A549 (cell line): Measurements from ENCODE around the gene METTL24. TPM values are rescaled to one million over a fixed set of nuclear protein-coding genes. Genes with fewer than 3 reads are reported as not detected.

Source experiments
- ATAC-seq, 2 experiments: fragments of 200-7000 bp in 1 of 2; fragments of >200 bp in 1 of 2; cut with Nextera tagmentation in 1 of 2; cut with Tn5 transposase in 1 of 2; 3 replicates each; pipeline versions ENCODE4 v1.8.0 to v1.9.1; 2018 to 2020; ENCODE audit warnings: mild to moderate bottlenecking in 1 of 2, moderate library complexity in 1 of 2
- CTCF ChIA-PET: fragments of 300-600 bp; sonication (Branson Sonifier 250); formaldehyde crosslinking; extraction: SDS; loops from one replicate; lab custom pipeline; 2021; ENCODE audit warnings: antibody characterized with exemption, inconsistent platforms; lab: Yijun Ruan, JAX
- POLR2A ChIA-PET: fragments of 350-600 bp; formaldehyde crosslinking; extraction: SDS; loops from one replicate; lab custom pipeline; 2021; ENCODE audit warnings: antibody characterized with exemption, inconsistent platforms; lab: Yijun Ruan, JAX
- DNase-seq, 2 experiments: peaks; one replicate each; pipeline versions ENCODE4 v3.0.0 to v3.0.0-alpha.2; 2011 to 2016; ENCODE audit warnings: low read depth in 1 of 2, low spot score in 1 of 2
- FAIRE-seq: peaks from 2 replicates; lab custom pipeline; 2011; peaks lifted over from hg19 to GRCh38; lab: Jason Lieb, UNC
- H3K27ac ChIP-seq, 2 experiments: fragments of >200 bp; sonication (Bioruptor Twin); formaldehyde crosslinking; 3 replicates each; pipeline ENCODE4 v1.5.1; 2016 to 2017
- H3K4me1 ChIP-seq: fragments of >200 bp; sonication (Bioruptor Twin); formaldehyde crosslinking; 3 replicates; pipeline ENCODE4 v1.6.1; 2016
- H3K4me2 ChIP-seq: fragments of >200 bp; sonication (Bioruptor Twin); formaldehyde crosslinking; 3 replicates; pipeline ENCODE4 v1.6.1; 2016
- H3K4me3 ChIP-seq: fragments of >200 bp; sonication (Bioruptor Twin); formaldehyde crosslinking; 3 replicates; pipeline ENCODE4 v1.5.1; 2016
- H3K9me3 ChIP-seq: fragments of >200 bp; sonication (Bioruptor Twin); formaldehyde crosslinking; 3 replicates; pipeline ENCODE4 v1.6.1; 2016
- BHLHE40 ChIP-seq: IDR thresholded peaks from 2 replicates; pipeline ENCODE4 v1.6.1; 2012; ENCODE audit warnings: low read depth, low read length, inconsistent platforms
- CBX2 ChIP-seq: fragments of 200-600 bp; sonication (generic); IDR thresholded peaks from 2 replicates; pipeline ENCODE4 v1.6.1; 2016; ENCODE audit warnings: low read depth, mild to moderate bottlenecking, borderline replicate concordance
- CBX8 ChIP-seq: fragments of 200-600 bp; sonication (generic); IDR thresholded peaks from 2 replicates; pipeline ENCODE4 v1.6.1; 2016
- CHD2 ChIP-seq: fragments of 150-350 bp; IDR thresholded peaks from 2 replicates; pipeline ENCODE4 v1.6.1; 2014; ENCODE audit warnings: low read length; ENCODE audit not compliant: partially characterized antibody
- CHD4 ChIP-seq: fragments of 200-600 bp; sonication (generic); IDR thresholded peaks from 2 replicates; pipeline ENCODE4 v1.6.1; 2016; ENCODE audit warnings: antibody characterized with exemption, mild to moderate bottlenecking, borderline replicate concordance
- EHF ChIP-seq: fragments of 250-450 bp; sonication (Bioruptor Pico); IDR thresholded peaks from 2 replicates; pipeline ENCODE4 v1.5.0; 2020; ENCODE audit warnings: mild to moderate bottlenecking
- EP300 ChIP-seq, 2 experiments: fragments of >200 bp; sonication (Bioruptor Twin); formaldehyde crosslinking; IDR thresholded peaks; 2 replicates in 1 of 2; 3 replicates in 1 of 2; pipeline ENCODE4 v1.6.1; 2016 to 2017
- ESRRA ChIP-seq: fragments of 150-350 bp; IDR thresholded peaks from 2 replicates; pipeline ENCODE4 v1.6.1; 2014; ENCODE audit warnings: mild to moderate bottlenecking, low read length, borderline replicate concordance
- FOSB ChIP-seq: fragments of 250-450 bp; sonication (Bioruptor Pico); IDR thresholded peaks from 2 replicates; pipeline ENCODE4 v1.5.0; 2020; ENCODE audit warnings: mild to moderate bottlenecking, moderate library complexity
- FOXS1 ChIP-seq: fragments of 250-450 bp; sonication (Bioruptor Pico); IDR thresholded peaks from 2 replicates; pipeline ENCODE4 v1.5.0; 2020; ENCODE audit warnings: mild to moderate bottlenecking, moderate library complexity
- GATA3 ChIP-seq: IDR thresholded peaks from 2 replicates; pipeline ENCODE4 v1.6.1; 2012; ENCODE audit warnings: borderline replicate concordance
- HOXB5 ChIP-seq: fragments of 250-450 bp; sonication (Bioruptor Pico); IDR thresholded peaks from 2 replicates; pipeline ENCODE4 v1.5.0; 2020; ENCODE audit warnings: mild to moderate bottlenecking, moderate library complexity
- JUN ChIP-seq, 2 experiments: fragments of >200 bp; sonication (Bioruptor Twin); formaldehyde crosslinking; IDR thresholded peaks; 2 replicates in 1 of 2; 3 replicates in 1 of 2; pipeline ENCODE4 v1.6.1; 2016 to 2017
- JUNB ChIP-seq: fragments of >200 bp; sonication (Bioruptor Twin); formaldehyde crosslinking; IDR thresholded peaks from 2 replicates; pipeline ENCODE4 v1.6.1; 2016
- KDM1A ChIP-seq: fragments of 200-600 bp; sonication (generic); IDR thresholded peaks from 2 replicates; pipeline ENCODE4 v1.6.1; 2016; ENCODE audit warnings: low read depth, mild to moderate bottlenecking
- KDM5A ChIP-seq: fragments of 200-600 bp; sonication (generic); IDR thresholded peaks from 2 replicates; pipeline ENCODE4 v1.6.1; 2016; ENCODE audit warnings: antibody characterized with exemption, mild to moderate bottlenecking
- MAFK ChIP-seq: fragments of 450-650 bp; IDR thresholded peaks from 2 replicates; pipeline ENCODE4 v1.6.1; 2014; ENCODE audit not compliant: partially characterized antibody
- MAZ ChIP-seq: fragments of 150-350 bp; IDR thresholded peaks from 2 replicates; pipeline ENCODE4 v1.6.1; 2014; ENCODE audit warnings: antibody characterized with exemption, low read depth, low read length, borderline replicate concordance
- MYC ChIP-seq: IDR thresholded peaks from 2 replicates; pipeline ENCODE4 v1.6.1; 2012; ENCODE audit warnings: mild to moderate bottlenecking, inconsistent platforms, low read length, improper control_type of control experiment, borderline replicate concordance
- NFE2L2 ChIP-seq: fragments of 150-350 bp; conservative IDR thresholded peaks from 2 replicates; pipeline ENCODE4 v1.6.1; 2014; ENCODE audit warnings: low read length
- NR3C1 ChIP-seq: fragments of >200 bp; sonication (Bioruptor Twin); formaldehyde crosslinking; IDR thresholded peaks from 3 replicates; pipeline ENCODE4 v1.6.1; 2017
- RAD21 ChIP-seq, 2 experiments: fragments of >200 bp in 1 of 2; sonication (Bioruptor Twin) in 1 of 2; formaldehyde crosslinking in 1 of 2; IDR thresholded peaks in 1 of 2; conservative IDR thresholded peaks in 1 of 2; 2 replicates in 1 of 2; 3 replicates in 1 of 2; pipeline ENCODE4 v1.6.1; 2012 to 2018; ENCODE audit warnings: inconsistent platforms in 1 of 2
- RFX5 ChIP-seq: fragments of 450-650 bp; IDR thresholded peaks from 2 replicates; pipeline ENCODE4 v1.7.1; 2014; ENCODE audit warnings: antibody characterized with exemption, mild to moderate bottlenecking, moderate library complexity
- TP53 ChIP-seq: fragments of 250-450 bp; sonication (Bioruptor Pico); IDR thresholded peaks from 2 replicates; pipeline ENCODE4 v1.5.0; 2021; ENCODE audit warnings: mild to moderate bottlenecking, moderate library complexity
- ZC3H11A ChIP-seq: fragments of 450-650 bp; IDR thresholded peaks from 2 replicates; pipeline ENCODE4 v1.6.1; 2014; ENCODE audit warnings: antibody characterized with exemption, mild to moderate bottlenecking
- ZSCAN20 ChIP-seq: fragments of 250-450 bp; sonication (Bioruptor Pico); IDR thresholded peaks from 2 replicates; pipeline ENCODE4 v1.8.0; 2022; ENCODE audit warnings: mild to moderate bottlenecking, moderate library complexity
- WGBS: methylation state at CpG from one replicate; pipeline ENCODE4 v1.1.6; 2017; ENCODE audit errors: missing lambda C conversion rate; 5-methylcytosine and 5-hydroxymethylcytosine counted together
- polyA plus RNA-seq, 4 experiments: library from polyadenylated mRNA; depleted of rRNA in 3 of 4; stranded (reverse); fragments of >200 nt; fragmentation: RNase III in 1 of 4; extraction: RNeasy Plus Mini Kit Qiagen cat#74134 plus additional on column Dnase treatment in 1 of 4; gene quantifications; 2 replicates in 3 of 4; 3 replicates in 1 of 4; pipeline ENCODE4 v1.2.3, GENCODE V29; 2011 to 2017
- TF ChIP-seq, protein P1 (sequence below): fragments of 150-350 bp; IDR thresholded peaks from 2 replicates; pipeline ENCODE4 v1.6.1; 2014; ENCODE audit warnings: low read depth, mild to moderate bottlenecking, low read length
- TF ChIP-seq, protein P2 (sequence below): IDR thresholded peaks from 2 replicates; pipeline ENCODE4 v1.6.1; 2012; ENCODE audit warnings: low read depth, borderline replicate concordance
- TF ChIP-seq, protein P3 (sequence below): fragments of >200 bp; sonication (Bioruptor Twin); formaldehyde crosslinking; IDR thresholded peaks from 2 replicates; pipeline ENCODE4 v1.6.1; 2016
- TF ChIP-seq, protein P4 (sequence below): fragments of 250-450 bp; sonication (Bioruptor Pico); IDR thresholded peaks from 2 replicates; pipeline ENCODE4 v1.5.0; 2020; ENCODE audit warnings: low read depth, mild to moderate bottlenecking, moderate library complexity
- TF ChIP-seq, protein P5 (sequence below): IDR thresholded peaks from 2 replicates; pipeline ENCODE4 v1.6.1; 2012

The METTL24 gene
- polyA plus RNA-seq, 2 of the 4 experiments (the other 2 are of a cell fraction), result not detected

DNA sequence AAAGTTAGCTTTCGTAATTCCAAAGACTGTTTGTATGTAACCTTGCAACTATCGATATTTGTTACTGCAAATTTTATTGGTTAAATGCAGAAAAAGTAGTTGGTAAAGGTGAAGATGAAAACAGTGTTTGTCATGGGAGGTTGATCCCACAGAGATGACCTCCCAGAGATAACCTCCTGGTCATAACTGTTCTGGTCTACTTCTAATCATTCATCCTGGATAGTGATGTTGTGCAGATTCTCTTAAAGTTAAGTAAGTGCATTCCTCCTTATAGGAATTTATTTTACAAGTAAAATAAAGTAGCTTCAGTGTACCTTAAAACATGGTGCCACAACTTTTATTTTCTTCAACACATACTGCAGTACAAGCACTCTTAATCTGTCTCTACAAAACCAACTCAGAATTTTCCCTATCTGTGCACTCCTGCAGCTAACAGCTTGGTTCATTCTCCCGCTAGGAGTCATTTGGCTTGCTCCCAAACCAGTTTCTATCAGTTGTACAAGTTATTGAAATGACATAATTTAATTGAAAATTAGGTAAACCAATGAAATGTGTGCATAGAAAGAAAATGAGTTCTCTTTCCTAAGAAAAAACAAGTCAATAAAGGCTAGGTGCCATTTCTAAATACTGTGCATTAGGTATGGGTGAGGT lies 19.2 kb downstream of the METTL24 start:
- Histone ChIP-seq H3K9me3 (no peaks in the 10 kb centered on the region), H3K4me2 (no peak overlapping the region), H3K27ac (no peak overlapping the region)
- FAIRE-seq, result no peak
- ATAC-seq, result no peak
- CTCF ChIA-PET, result interaction anchor here (0.6 kb wide), 1 partner anchor 843 kb away, joined by 4 read pairs; no protein-coding TSS in a partner anchor
- POLR2A ChIA-PET, result no interaction called here
- 42% methylated on average over 3 of the region's 3 CpGs for WGBS
- TF ChIP-seq, protein P1, sequence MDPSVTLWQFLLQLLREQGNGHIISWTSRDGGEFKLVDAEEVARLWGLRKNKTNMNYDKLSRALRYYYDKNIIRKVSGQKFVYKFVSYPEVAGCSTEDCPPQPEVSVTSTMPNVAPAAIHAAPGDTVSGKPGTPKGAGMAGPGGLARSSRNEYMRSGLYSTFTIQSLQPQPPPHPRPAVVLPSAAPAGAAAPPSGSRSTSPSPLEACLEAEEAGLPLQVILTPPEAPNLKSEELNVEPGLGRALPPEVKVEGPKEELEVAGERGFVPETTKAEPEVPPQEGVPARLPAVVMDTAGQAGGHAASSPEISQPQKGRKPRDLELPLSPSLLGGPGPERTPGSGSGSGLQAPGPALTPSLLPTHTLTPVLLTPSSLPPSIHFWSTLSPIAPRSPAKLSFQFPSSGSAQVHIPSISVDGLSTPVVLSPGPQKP, result no peak
- TF ChIP-seq CBX2, result no peak
- TF ChIP-seq NR3C1, result no peak
- TF ChIP-seq, protein P2, sequence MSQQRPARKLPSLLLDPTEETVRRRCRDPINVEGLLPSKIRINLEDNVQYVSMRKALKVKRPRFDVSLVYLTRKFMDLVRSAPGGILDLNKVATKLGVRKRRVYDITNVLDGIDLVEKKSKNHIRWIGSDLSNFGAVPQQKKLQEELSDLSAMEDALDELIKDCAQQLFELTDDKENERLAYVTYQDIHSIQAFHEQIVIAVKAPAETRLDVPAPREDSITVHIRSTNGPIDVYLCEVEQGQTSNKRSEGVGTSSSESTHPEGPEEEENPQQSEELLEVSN, result no peak
- TF ChIP-seq NFE2L2, result no peak
- no peak for TF ChIP-seq FOXS1
- TF ChIP-seq, protein P3, sequence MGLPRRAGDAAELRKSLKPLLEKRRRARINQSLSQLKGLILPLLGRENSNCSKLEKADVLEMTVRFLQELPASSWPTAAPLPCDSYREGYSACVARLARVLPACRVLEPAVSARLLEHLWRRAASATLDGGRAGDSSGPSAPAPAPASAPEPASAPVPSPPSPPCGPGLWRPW, result no peak
- no peak for TF ChIP-seq CBX8
- TF ChIP-seq, protein P4, sequence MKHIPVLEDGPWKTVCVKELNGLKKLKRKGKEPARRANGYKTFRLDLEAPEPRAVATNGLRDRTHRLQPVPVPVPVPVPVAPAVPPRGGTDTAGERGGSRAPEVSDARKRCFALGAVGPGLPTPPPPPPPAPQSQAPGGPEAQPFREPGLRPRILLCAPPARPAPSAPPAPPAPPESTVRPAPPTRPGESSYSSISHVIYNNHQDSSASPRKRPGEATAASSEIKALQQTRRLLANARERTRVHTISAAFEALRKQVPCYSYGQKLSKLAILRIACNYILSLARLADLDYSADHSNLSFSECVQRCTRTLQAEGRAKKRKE (CRISPR knock-in tag), result no peak
- no peak for TF ChIP-seq KDM5A
- no peak for TF ChIP-seq MAFK
- TF ChIP-seq RFX5, result no peak
- no peak for TF ChIP-seq CHD4
- TF ChIP-seq JUNB, result no peak
- no peak for TF ChIP-seq CHD2
- TF ChIP-seq MAZ, result no peak
- TF ChIP-seq ZSCAN20, result no peak
- TF ChIP-seq BHLHE40, result no peak
- no peak for TF ChIP-seq HOXB5 (CRISPR knock-in tag)
- TF ChIP-seq, all 56 proteins: peak for 0
- no peak for DNase-seq
- Histone ChIP-seq H3K4me1 (no peaks in the 10 kb centered on the region), H3K4me3 (no peak overlapping the region)

DNA sequence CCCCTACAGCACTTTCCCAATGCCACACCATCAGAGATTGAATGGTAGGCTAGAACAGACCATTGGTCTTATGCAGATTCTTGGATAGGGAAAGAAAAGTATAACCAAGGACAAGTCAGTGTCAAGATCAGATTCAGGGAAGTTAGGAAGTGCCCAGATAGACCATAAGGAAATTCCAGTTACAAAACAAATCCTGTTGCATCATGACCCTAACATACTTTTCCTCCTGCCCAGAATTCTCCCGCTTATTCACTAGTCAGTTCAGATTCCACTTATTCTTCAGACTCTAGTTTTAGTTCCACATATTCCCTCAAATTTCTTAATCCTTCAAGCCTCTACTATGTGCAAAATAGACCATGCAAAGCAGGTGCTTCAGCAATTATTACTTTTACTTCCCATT lies 20.7 kb downstream of the METTL24 start:
- POLR2A ChIA-PET, result no interaction called here
- CTCF ChIA-PET, result no interaction called here

DNA sequence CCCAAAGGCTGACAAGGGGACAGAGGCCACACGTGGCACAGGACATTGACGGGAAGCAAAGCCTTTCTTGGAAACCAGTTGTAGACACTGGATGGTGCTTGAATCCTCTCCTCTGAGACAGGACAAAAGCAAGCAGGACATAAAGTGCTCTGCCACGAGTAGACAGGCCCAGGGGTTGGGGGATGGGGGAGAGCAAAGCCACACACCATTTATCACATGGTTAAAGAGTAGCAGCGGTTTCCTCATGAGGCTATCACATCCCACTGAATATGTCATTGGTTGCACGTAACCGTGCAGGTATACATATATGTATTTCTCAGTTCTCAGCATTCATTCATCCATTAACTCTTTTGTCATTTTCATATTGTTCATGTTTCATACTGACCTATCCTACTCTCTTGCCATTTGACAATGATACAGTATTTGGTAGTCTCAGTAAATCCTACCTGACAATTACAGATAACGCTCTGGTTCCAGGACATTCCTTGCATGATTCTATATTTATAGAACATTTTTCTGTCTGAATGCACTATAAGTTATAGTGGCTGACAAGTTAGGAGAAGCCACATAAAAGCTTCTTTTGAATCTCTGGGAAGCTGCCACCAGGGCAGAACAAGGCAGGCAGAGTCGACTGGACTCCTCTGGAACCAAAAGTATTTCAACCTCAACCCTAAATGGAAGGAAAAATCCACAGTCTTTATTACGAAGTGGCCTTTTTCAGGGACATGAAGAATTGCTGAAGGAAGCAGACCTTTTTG lies 23.5 kb downstream of the METTL24 start:
- no peak for ATAC-seq
- 57% methylated on average over 9 of the region's 9 CpGs for WGBS
- H3K27ac ChIP-seq, result no peak overlapping the region
- H3K4me1 ChIP-seq, result no peaks in the 10 kb centered on the region
- no peak for TF ChIP-seq ZC3H11A
- TF ChIP-seq, protein P1, result no peak
- no peak for TF ChIP-seq MAFK
- TF ChIP-seq CBX8, result no peak
- TF ChIP-seq GATA3, result no peak
- TF ChIP-seq RAD21 (conservative IDR thresholded peaks at IDR 0.05 in 1 of 2, IDR thresholded peaks at IDR 0.05 in 1 of 2), result no peak
- TF ChIP-seq, protein P3, result no peak
- no peak for TF ChIP-seq KDM1A
- TF ChIP-seq RFX5, result no peak
- TF ChIP-seq, protein P5, sequence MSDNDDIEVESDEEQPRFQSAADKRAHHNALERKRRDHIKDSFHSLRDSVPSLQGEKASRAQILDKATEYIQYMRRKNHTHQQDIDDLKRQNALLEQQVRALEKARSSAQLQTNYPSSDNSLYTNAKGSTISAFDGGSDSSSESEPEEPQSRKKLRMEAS, result no peak
- no peak for TF ChIP-seq JUN (IDR thresholded peaks at IDR 0.05)
- no peak for TF ChIP-seq FOSB (CRISPR knock-in tag)
- no peak for TF ChIP-seq KDM5A
- TF ChIP-seq EHF, result no peak
- no peaks in the 10 kb centered on the region for H3K9me3 ChIP-seq
- ChIA-PET POLR2A (no interaction called here), CTCF (no interaction called here)
- FAIRE-seq, result no peak
- no peak overlapping the region for H3K4me2 ChIP-seq
- DNase-seq, result no peak
- no peak overlapping the region for H3K4me3 ChIP-seq

More for the DNA sequence above, 20.7 kb downstream of the METTL24 start:
- 12% methylated on average over 1 of the region's 1 CpG for WGBS
- TF ChIP-seq TP53 (CRISPR knock-in tag) (no peak), NR3C1 (no peak), CBX2 (no peak), MAZ (no peak), MYC (no peak), ESRRA (no peak), EP300 (IDR thresholded peaks at IDR 0.05) (no peak)
- TF ChIP-seq, all 56 proteins: peak for 0
- H3K4me1 ChIP-seq, result no peaks in the 10 kb centered on the region
- ATAC-seq (no peak), FAIRE-seq (no peak), DNase-seq (no peak)
- H3K4me2 ChIP-seq, result no peak overlapping the region
- H3K9me3 ChIP-seq, result no peaks in the 10 kb centered on the region
- H3K4me3 ChIP-seq, result no peak overlapping the region
- no peak overlapping the region for H3K27ac ChIP-seq
